A549 (cell line): ENCODE results near the gene FMNL2.

Experiments used
- CTCF ChIP-seq: fragments of >200 bp; sonication (Bioruptor Twin); formaldehyde crosslinking; IDR thresholded peaks from 3 replicates; pipeline ENCODE4 v1.5.1; 2016
- EP300 ChIP-seq, 2 experiments: fragments of >200 bp; sonication (Bioruptor Twin); formaldehyde crosslinking; IDR thresholded peaks; 2 replicates in 1 of 2; 3 replicates in 1 of 2; pipeline ENCODE4 v1.6.1; 2016 to 2017

- TF ChIP-seq EP300 (IDR thresholded peaks at IDR 0.05) (no peak), CTCF (no peak)
Observed at GRCh38 chr2:152433791-152434190, 98.8 kb downstream of the FMNL2 start.
